K562 (cell line): ENCODE data around the gene BAG2. TPM values are rescaled to one million over a fixed set of nuclear protein-coding genes. Genes with fewer than 3 reads are reported as not detected.

Source experiments
- ATAC-seq: fragments of 200-7000 bp; cut with Tn5 transposase; 3 replicates; pipeline ENCODE4 v1.9.1; 2020; ENCODE audit warnings: moderate library complexity
- BruUV-seq: library from RNA; stranded (reverse); fragments of 400-500 nt; replicated peaks from 2 replicates; lab custom pipeline; 2021; lab: Mats Ljungman, UMichigan
- CTCF ChIA-PET: fragments of 300-600 bp; formaldehyde crosslinking; extraction: SDS; loops from one replicate; lab custom pipeline; 2021; ENCODE audit warnings: low intra/inter-chr PET ratio; lab: Yijun Ruan, JAX
- POLR2A ChIA-PET: fragments of 300-600, 350-650 bp; sonication (Branson Sonifier 250); formaldehyde crosslinking; extraction: SDS; loops from one replicate; lab custom pipeline; 2021; ENCODE audit warnings: antibody characterized with exemption, inconsistent platforms; lab: Yijun Ruan, JAX
- DNase-seq, 4 experiments: peaks; one replicate each; pipeline versions ENCODE4 v3.0.0 to v3.0.0-alpha.2; 2011 to 2018; ENCODE audit warnings: low spot score in 3 of 4, mixed read lengths in 3 of 4; ENCODE audit errors: extremely low read depth in 1 of 4
- FAIRE-seq: peaks from 2 replicates; lab custom pipeline; 2011; peaks lifted over from hg19 to GRCh38; lab: Jason Lieb, UNC
- H2AFZ ChIP-seq: 2 replicates; pipeline ENCODE4 v1.6.0; 2011; ENCODE audit warnings: low read depth, low read length, control low read depth, inconsistent platforms
- H3K27ac ChIP-seq: fragments of 200-600 bp; 3 replicates; pipeline ENCODE4 v1.8.0; 2011; ENCODE audit warnings: low read depth, mild to moderate bottlenecking, control low read depth, inconsistent platforms, low read length, moderate library complexity, mixed read lengths; ENCODE audit errors: extremely low read depth
- H3K27me3 ChIP-seq, 2 experiments: fragments of 300-600 bp in 1 of 2; 2 replicates in 1 of 2; 3 replicates in 1 of 2; pipeline versions ENCODE4 v1.6.0 to v1.8.0; 2011; ENCODE audit warnings: inconsistent platforms in 2 of 2, low read length in 2 of 2, mild to moderate bottlenecking in 1 of 2, mixed read lengths in 1 of 2, moderate library complexity in 1 of 2; ENCODE audit not compliant: control insufficient read depth in 2 of 2, insufficient read depth in 2 of 2
- H3K36me3 ChIP-seq: fragments of 300-600 bp; 3 replicates; pipeline ENCODE4 v1.8.0; 2011; ENCODE audit warnings: mild to moderate bottlenecking, low read length, inconsistent platforms; ENCODE audit not compliant: control insufficient read depth, insufficient read depth
- H3K4me1 ChIP-seq, 2 experiments: fragments of 200-600 bp in 1 of 2; replicated peaks in 1 of 2; 2 replicates in 1 of 2; 3 replicates in 1 of 2; pipeline versions ENCODE4 v1.5.1 to v1.8.0; 2011; ENCODE audit warnings: inconsistent platforms in 2 of 2, low read length in 2 of 2, mild to moderate bottlenecking in 1 of 2, mixed read lengths in 1 of 2, moderate library complexity in 1 of 2; ENCODE audit not compliant: control insufficient read depth in 2 of 2, insufficient read depth in 2 of 2
- H3K4me2 ChIP-seq: 2 replicates; pipeline ENCODE4 v1.6.1; 2011; ENCODE audit warnings: low read length, control low read depth, inconsistent platforms, mixed read lengths; ENCODE audit not compliant: insufficient read depth
- H3K4me3 ChIP-seq: fragments of 200-600 bp; sonication (generic), shearing (Covaris generic); 2 replicates; pipeline ENCODE4 v1.5.1; 2016; ENCODE audit warnings: control low read depth, inconsistent platforms
- H3K79me2 ChIP-seq: fragments of 200-600 bp; 3 replicates; pipeline ENCODE4 v1.8.0; 2011; ENCODE audit warnings: low read length, inconsistent platforms; ENCODE audit not compliant: control insufficient read depth, insufficient read depth
- H3K9ac ChIP-seq, 2 experiments: 2 replicates each; pipeline versions ENCODE4 v1.6.0 to v1.6.1; 2011; ENCODE audit warnings: low read depth in 2 of 2, low read length in 2 of 2, control low read depth in 1 of 2, inconsistent platforms in 1 of 2, mild to moderate bottlenecking in 1 of 2, mixed read lengths in 1 of 2; ENCODE audit not compliant: insufficient read depth in 1 of 2
- H3K9me1 ChIP-seq: one replicate; pipeline ENCODE4 v1.6.0; 2011; ENCODE audit warnings: inconsistent platforms, mild to moderate bottlenecking, low read length, moderate library complexity; ENCODE audit not compliant: control insufficient read depth, insufficient read depth
- H3K9me3 ChIP-seq: replicated peaks from 2 replicates; pipeline ENCODE4 v1.5.1; 2011; ENCODE audit warnings: low read depth, low read length, inconsistent platforms; ENCODE audit not compliant: control insufficient read depth, insufficient read depth
- H4K20me1 ChIP-seq: replicated peaks from 2 replicates; pipeline ENCODE4 v1.6.1; 2011; ENCODE audit warnings: low read length, inconsistent platforms, mixed read lengths; ENCODE audit not compliant: control insufficient read depth, insufficient read depth
- IFI16 ChIP-seq: fragments of 250-450 bp; sonication (Bioruptor Pico); IDR thresholded peaks from 2 replicates; pipeline ENCODE4 v2.1.2; 2022; ENCODE audit warnings: mild to moderate bottlenecking, inconsistent platforms
- TRIM28 ChIP-seq: fragments of 450-650 bp; IDR thresholded peaks from 2 replicates; pipeline ENCODE4 v1.6.1; 2017
- ZNF583 ChIP-seq: fragments of 250-450 bp; sonication (Bioruptor Pico); IDR thresholded peaks from 2 replicates; pipeline ENCODE4 v1.4.0; 2020
- WGBS: fragments of 100-300 bp; shearing (Covaris generic); methylation state at CpG from one replicate; pipeline ENCODE4 v1.1.6; 2016; ENCODE audit warnings: low coverage, mixed read lengths; ENCODE audit not compliant: insufficient coverage; ENCODE audit errors: missing lambda C conversion rate; 5-methylcytosine and 5-hydroxymethylcytosine counted together
- in situ Hi-C: fragments of 300-500 bp; cut with MboI; formaldehyde crosslinking; loops from 4 replicates; pipeline ENCODE4 v1.15.0; 2018; ENCODE audit warnings: inconsistent platforms, mixed read lengths
- intact Hi-C: fragments of 100-400 bp; cut with micrococcal nuclease; formaldehyde crosslinking; loops from 2 replicates; pipeline ENCODE4 v1.14.2; 2022
- polyA plus RNA-seq, 8 experiments: library from polyadenylated mRNA; depleted of rRNA in 4 of 8; stranded (reverse) in 5 of 8; unstranded in 3 of 8; fragments of >200 nt; fragmentation: Nextera tagmentation in 2 of 8; fragmentation: Illumina TruSeq in 1 of 8; extraction: Ambion mirVana in 2 of 8; extraction: Trizol in 1 of 8; gene quantifications; 2 replicates each; pipeline versions ENCODE4 v1.2.1 to v1.2.3, GENCODE V29; 2011 to 2014; ENCODE audit warnings: inconsistent platforms in 1 of 8, missing spikeins in 1 of 8
- total RNA-seq, 7 experiments: library from RNA; depleted of rRNA in 6 of 7; stranded (reverse); fragments of >200 nt in 6 of 7; fragmentation: Illumina TruSeq in 2 of 7; extraction: Trizol in 2 of 7; gene quantifications; 2 replicates each; pipeline versions ENCODE4 v1.2.1 to v1.2.3, GENCODE V29; 2011 to 2021; ENCODE audit warnings: low replicate concordance in 1 of 7
- TF ChIP-seq, protein P1 (sequence below): fragments of 450-650 bp; IDR thresholded peaks from 2 replicates; pipeline ENCODE4 v1.7.0; 2016; ENCODE audit warnings: borderline replicate concordance
- TF ChIP-seq, protein P2 (sequence below): fragments of 450-650 bp; IDR thresholded peaks from 2 replicates; pipeline ENCODE4 v1.6.1; 2018; ENCODE audit warnings: mild to moderate bottlenecking, low read depth; ENCODE audit not compliant: partially characterized antibody

Gene BAG2
- total and polyA plus RNA-seq, 9 of the 15 experiments (the other 6 are each of a cell fraction or from before 2014, with no cell fraction given), result 12.8 to 20.7 (median 17.6) TPM

DNA sequence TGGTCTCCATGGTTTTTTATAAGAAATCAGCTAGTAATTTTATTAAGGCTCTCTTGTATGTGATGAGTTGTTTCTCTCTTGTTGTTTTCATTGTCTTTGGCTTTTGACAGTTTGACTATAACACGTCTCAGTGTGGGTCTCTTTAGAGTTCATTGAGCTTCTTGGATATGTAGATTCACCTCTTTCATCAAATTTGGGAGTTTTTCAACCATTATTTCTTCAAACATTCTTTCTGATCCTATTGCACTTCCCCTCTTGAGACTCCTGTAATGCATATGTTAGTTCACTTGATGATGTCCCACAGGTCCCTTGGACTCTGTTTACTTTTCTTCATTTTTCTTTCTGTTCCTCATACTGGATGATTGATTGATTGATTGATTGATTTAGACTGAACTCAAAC lies 7.0 kb upstream of the BAG2 start:
- no TSS peak for BruUV-seq
- Histone ChIP-seq H3K36me3 (peaks cover 71% of the 10 kb centered on the region), H4K20me1 (no peaks in the 10 kb centered on the region), H3K4me2 (no peak overlapping the region), H3K9me3 (peaks cover 6% of the 10 kb centered on the region), H3K9me1 (no peaks in the 10 kb centered on the region), H3K4me1 (no peaks in the 10 kb centered on the region), H3K4me3 (no peak overlapping the region), H3K79me2 (no peaks in the 10 kb centered on the region), H3K9ac (no peak overlapping the region), H3K27ac (no peak overlapping the region), H2AFZ (no peak overlapping the region), H3K27me3 (no peaks in the 10 kb centered on the region)
- FAIRE-seq (no peak), ATAC-seq (no peak), DNase-seq (no peak)
- in situ Hi-C loops, result no loop called here
- ChIA-PET POLR2A (no interaction called here), CTCF (no interaction called here)
- intact Hi-C loops, result no loop called here
- WGBS, result 100% methylated on average over 1 of the region's 1 CpG
- TF ChIP-seq, protein P1, sequence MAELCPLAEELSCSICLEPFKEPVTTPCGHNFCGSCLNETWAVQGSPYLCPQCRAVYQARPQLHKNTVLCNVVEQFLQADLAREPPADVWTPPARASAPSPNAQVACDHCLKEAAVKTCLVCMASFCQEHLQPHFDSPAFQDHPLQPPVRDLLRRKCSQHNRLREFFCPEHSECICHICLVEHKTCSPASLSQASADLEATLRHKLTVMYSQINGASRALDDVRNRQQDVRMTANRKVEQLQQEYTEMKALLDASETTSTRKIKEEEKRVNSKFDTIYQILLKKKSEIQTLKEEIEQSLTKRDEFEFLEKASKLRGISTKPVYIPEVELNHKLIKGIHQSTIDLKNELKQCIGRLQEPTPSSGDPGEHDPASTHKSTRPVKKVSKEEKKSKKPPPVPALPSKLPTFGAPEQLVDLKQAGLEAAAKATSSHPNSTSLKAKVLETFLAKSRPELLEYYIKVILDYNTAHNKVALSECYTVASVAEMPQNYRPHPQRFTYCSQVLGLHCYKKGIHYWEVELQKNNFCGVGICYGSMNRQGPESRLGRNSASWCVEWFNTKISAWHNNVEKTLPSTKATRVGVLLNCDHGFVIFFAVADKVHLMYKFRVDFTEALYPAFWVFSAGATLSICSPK, result no peak
- no peak for TF ChIP-seq IFI16 (CRISPR knock-in tag)
- 0 out of 2 replicates have a peak, but pooled peaks have one; percentile 57 for TF ChIP-seq TRIM28
- TF ChIP-seq, protein P2, sequence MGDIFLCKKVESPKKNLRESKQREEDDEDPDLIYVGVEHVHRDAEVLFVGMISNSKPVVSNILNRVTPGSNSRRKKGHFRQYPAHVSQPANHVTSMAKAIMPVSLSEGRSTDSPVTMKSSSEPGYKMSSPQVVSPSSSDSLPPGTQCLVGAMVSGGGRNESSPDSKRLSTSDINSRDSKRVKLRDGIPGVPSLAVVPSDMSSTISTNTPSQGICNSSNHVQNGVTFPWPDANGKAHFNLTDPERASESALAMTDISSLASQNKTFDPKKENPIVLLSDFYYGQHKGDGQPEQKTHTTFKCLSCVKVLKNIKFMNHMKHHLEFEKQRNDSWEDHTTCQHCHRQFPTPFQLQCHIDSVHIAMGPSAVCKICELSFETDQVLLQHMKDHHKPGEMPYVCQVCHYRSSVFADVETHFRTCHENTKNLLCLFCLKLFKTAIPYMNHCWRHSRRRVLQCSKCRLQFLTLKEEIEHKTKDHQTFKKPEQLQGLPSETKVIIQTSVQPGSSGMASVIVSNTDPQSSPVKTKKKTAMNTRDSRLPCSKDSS, result peak; percentile 24
- TF ChIP-seq ZNF583 (CRISPR knock-in tag), result no peak
